KOPT-K1 (cell line): ENCODE results near the gene FEZ2.

Source experiments
- H3K27ac ChIP-seq: fragments of 200-600 bp; sonication (generic); 2 replicates; pipeline ENCODE4 v1.5.1; 2016; ENCODE audit warnings: antibody characterized with exemption, mild to moderate bottlenecking, low read depth, low read length; ENCODE audit not compliant: poor library complexity, severe bottlenecking
- H3K36me3 ChIP-seq: fragments of 200-600 bp; sonication (generic); 2 replicates; pipeline ENCODE4 v1.5.1; 2017; ENCODE audit warnings: antibody characterized with exemption, mild to moderate bottlenecking, low read length, moderate library complexity; ENCODE audit not compliant: insufficient read depth
- H3K9me3 ChIP-seq: fragments of 200-600 bp; sonication (generic); 2 replicates; pipeline ENCODE4 v1.5.1; 2017; ENCODE audit warnings: antibody characterized with exemption, low read length, mild to moderate bottlenecking; ENCODE audit not compliant: insufficient read depth, poor library complexity, severe bottlenecking

FEZ2 gene

DNA sequence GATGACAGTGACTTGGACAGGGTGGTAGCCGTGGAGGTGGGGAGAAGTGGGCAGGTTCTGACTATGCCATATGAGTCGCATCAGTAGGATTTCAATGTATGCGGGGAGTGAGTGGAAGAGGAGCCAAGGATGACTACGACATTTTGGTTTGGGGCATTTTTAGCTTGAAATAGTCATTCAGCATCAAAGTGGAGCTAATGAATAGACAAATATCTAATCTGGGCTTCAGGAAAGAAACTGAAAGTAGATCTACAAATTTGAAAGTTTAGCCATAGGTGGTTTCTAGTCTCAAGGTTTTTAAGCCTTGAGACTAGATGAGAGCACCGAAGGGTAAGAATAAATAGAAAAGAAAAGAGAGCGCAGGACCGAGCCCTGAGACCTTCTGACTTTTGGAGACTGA lies 58.3 kb downstream of the FEZ2 start:
- Histone ChIP-seq H3K27ac (no peak overlapping the region), H3K9me3 (no peaks in the 10 kb centered on the region), H3K36me3 (no peaks in the 10 kb centered on the region)

DNA sequence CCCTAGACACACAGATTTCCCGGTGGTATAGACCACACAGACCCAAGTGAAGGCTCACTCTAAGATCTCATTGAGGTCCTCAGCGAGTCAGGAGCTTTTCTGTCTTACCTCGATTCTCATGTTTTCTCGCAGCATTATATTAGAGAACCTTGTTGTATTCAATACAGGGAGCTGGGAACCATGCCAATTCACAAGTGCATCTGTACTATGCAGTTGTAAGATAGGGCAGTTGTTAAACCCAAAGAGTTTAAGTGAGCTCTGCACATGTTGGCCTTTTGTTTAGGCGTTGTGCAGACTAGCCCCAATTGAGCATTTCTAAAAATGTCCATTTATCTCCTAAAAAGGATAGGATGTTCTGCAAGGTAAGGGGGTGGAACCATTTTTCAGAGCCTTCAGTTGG lies 59.6 kb downstream of the FEZ2 start:
- Histone ChIP-seq H3K27ac (no peak overlapping the region), H3K36me3 (no peaks in the 10 kb centered on the region), H3K9me3 (no peaks in the 10 kb centered on the region)

DNA sequence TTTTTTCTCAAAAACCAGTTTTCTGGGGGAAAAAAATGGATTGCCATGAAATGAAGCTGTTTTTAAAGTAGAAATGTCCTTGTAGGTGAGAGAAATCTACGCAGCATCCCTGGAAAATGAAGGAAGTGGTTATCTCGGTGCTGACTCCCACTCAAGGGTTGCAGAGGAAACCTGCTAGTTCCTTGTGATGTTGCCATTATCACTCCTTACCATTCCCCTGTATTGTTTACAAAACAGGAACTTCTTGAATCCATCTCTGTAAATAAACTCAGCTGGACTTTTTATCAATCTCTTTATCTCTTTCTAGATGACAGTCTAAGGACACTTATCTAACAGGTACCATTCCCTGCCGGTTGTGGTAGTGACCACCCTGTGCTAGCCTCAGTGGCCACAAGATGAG lies 61.2 kb downstream of the FEZ2 start:
- Histone ChIP-seq H3K36me3 (no peaks in the 10 kb centered on the region), H3K9me3 (no peaks in the 10 kb centered on the region), H3K27ac (no peak overlapping the region)

DNA sequence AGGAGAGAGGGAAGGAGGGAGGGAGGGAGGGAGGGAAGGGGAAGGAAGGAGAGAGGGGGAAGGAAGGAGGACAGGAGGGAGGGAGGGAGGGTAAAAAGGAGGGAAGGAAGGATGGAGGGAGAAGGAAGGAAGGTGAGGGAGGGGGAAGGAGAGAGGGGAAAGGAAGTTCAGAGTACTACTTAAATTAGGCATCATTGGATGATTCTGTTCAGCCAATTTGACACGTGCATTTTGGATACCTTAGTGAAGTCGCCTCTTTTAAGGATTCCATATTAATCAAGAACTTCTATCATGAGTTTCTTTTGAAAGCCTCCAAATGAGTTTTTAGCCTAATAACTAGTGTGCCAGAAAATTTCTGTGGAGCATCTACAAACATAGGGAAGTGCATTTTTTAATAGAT lies 62.9 kb downstream of the FEZ2 start:
- H3K36me3 ChIP-seq = no peaks in the 10 kb centered on the region
- no peak overlapping the region for H3K27ac ChIP-seq
- no peaks in the 10 kb centered on the region for H3K9me3 ChIP-seq

DNA sequence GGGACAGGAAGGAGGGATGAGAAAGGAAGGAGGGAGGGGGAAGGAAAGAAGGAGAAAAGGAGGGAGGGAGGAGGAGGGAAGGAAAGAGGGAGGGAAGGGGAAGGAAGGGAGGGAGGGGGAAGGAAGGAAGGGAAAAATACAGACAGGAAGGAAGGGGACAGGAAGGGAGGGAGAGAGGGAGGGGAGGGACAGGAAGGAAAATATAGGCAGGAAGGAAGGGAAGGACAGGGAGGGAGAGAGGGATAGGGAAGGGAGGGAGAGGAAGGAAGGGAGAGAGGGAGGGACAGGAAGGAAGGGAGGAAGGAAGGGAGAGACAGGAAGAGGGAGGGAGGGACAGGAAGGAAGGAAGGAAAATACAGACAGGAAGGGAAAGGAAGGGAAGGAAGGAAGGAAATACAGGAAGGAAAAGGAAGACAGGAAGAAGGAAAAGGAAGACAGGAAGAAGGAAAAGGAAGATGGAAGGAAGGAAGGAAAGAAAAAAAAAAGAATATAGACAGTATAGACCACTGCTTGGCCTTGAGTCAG lies 63.6 kb downstream of the FEZ2 start:
- Histone ChIP-seq H3K36me3 (no peaks in the 10 kb centered on the region), H3K9me3 (no peaks in the 10 kb centered on the region), H3K27ac (no peak overlapping the region)

DNA sequence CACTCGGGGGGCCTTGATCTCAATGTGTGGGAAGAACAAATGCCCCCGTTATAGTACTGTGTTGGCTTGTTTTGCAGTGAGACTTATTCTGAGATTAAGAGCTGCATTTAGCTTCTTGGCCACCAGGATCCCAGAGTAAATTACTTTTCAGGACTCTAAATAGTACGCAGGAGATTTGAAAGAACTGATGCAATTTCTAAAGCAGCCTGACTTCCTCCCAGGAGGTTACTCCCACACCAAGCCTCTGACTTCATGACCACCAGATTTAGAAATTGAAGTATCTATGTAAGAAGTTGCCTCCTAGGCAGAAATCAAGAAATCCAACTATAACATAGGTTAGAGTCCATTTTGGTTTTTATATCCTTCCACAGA lies 67.0 kb downstream of the FEZ2 start:
- Histone ChIP-seq H3K27ac (no peak overlapping the region), H3K36me3 (no peaks in the 10 kb centered on the region), H3K9me3 (no peaks in the 10 kb centered on the region)

DNA sequence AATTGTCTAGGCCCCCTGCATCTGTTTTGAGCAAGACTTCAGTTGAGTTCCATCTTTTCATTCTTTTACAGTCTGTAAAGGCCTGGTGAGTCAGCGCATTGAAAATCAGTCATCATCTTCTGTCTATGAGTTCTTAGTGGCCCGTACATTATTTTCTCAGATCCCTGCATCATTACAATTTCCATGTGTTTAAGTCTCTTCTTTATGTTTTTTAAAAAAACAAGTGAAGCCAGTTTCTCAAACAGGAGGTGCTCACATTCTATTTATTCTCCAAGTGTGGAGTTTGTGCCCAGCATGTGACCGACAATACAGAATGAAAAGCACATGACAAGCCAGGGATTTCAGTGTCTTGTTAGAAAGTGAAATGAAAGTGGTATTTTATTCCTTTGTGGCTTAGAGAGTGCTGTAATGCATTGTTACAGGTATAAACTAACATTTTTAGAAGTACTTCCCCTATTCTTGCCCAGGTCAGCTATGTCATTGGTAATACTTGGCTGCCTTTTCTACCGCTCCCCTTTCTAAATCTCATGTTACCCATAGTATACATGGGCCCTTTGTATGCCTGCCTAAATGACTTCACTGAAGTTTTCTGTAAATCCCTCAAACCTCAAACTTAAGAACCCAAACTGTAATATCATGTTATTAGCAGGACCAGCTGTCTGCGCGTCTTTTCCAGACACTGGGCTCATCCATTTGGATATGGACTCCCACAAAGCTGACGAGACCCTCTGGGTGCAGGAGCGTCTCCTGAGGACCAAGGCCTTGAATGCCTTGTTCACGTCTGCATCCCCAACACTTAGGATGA lies 67.6 kb downstream of the FEZ2 start:
- no peak overlapping the region for H3K27ac ChIP-seq
- H3K36me3 ChIP-seq = no peaks in the 10 kb centered on the region
- no peaks in the 10 kb centered on the region for H3K9me3 ChIP-seq

DNA sequence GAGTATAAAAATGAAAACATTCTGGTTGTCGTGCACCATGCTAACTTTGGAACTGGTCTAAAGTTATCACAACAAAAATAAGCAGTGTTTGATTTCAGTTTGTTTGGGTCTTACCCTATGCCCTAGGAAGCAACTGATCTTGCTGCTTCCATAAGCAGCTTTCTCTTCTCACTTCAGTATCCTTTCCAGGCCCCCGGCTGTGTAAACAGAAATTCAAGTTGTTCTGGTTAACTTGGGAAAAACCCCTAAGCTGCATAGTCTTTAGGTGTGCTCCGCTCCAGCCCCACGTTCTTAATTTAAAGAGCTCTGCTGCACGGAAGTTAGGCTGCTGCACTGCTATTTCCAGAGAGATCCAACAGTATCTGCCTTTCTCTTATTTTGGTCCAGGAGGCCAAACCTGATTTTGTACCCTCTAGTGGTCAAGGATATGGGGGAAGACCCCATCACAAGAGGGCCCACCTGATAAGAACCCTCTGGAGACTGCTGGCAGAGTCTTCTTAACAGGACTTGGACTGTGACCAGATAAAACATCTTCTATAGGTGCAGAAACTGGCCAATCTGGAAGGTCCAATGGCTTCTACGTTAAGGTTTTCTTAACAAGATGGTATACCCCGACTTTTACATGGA lies 69.1 kb downstream of the FEZ2 start:
- Histone ChIP-seq H3K36me3 (no peaks in the 10 kb centered on the region), H3K9me3 (no peaks in the 10 kb centered on the region), H3K27ac (no peak overlapping the region)

DNA sequence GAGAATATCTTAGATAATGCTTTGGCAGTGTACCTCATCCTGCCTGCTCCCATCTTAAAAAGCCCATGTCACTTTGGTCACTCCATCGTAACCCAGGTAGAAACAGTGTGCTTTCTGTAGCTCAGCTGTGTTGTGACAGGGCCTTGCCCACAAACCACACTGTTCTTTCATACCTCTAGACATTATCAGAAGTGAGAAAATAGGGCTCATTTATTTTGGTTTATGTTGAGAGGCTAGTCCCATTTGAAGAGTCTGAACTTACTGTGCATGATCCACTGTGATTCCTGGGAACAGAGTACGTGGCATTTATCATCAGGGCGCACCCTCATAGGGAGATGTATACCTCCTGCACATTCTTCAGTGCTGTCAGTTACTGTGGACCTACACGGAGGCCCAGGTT lies 69.7 kb downstream of the FEZ2 start:
- H3K36me3 ChIP-seq = no peaks in the 10 kb centered on the region
- no peak overlapping the region for H3K27ac ChIP-seq
- no peaks in the 10 kb centered on the region for H3K9me3 ChIP-seq

DNA sequence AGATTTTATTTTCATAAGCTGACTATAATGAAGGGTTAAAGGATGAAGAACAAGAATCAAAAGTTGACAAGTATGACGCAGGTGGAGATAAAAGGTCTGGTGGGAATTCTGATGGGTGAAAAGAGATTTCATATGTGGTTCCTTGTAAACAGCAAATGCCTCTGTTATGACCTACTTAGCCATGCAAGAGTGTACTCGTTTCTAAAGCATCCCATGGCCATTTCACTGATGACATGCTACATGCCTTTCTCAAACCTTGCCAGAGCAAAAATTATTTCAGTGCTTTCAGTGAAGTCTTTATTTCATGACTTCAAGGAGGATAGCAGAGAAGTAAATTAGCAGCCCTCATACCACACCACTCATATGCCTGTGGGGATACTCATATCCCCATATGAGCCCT lies 71.7 kb downstream of the FEZ2 start:
- Histone ChIP-seq H3K9me3 (no peaks in the 10 kb centered on the region), H3K36me3 (no peaks in the 10 kb centered on the region), H3K27ac (no peak overlapping the region)

DNA sequence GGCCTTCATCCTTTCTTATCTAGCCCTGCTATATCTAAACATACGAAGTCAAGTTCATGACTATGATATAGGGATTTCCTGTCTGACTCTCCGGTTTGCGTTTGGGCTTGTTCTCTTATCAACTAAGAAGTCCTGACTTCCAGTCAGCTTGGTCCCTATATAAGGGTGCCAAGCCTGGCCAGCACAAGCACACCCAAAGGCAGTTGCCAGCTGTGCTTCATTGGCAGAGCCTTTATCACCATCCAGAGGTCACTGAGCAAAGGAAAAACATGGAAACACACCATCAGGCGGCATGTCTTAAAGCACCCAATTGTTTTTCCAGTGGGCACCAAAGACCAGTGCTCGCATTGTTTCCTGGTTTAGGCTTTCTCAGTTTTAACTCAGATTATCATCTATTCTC lies 72.7 kb downstream of the FEZ2 start:
- no peaks in the 10 kb centered on the region for H3K36me3 ChIP-seq
- no peak overlapping the region for H3K27ac ChIP-seq
- H3K9me3 ChIP-seq = no peaks in the 10 kb centered on the region

DNA sequence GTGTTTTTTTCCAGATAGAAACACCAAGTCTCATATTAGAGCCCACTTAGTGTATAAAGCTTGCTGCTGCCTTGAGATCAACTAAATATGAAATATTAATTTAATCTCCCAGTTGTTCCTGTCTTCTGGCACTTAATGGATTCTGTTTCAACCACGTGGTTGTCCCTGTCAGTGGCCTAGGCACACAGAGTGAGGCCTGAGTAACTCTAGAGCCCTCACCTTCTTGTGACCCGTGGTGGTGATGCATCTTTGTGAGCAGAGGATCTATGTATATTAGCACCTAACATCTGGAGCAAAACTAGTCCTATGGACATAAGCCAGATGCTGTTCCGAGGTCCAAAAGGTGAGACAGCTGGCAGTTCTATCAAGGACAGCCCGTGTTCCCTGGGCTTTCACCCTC lies 74.8 kb downstream of the FEZ2 start:
- Histone ChIP-seq H3K27ac (no peak overlapping the region), H3K9me3 (no peaks in the 10 kb centered on the region), H3K36me3 (no peaks in the 10 kb centered on the region)

DNA sequence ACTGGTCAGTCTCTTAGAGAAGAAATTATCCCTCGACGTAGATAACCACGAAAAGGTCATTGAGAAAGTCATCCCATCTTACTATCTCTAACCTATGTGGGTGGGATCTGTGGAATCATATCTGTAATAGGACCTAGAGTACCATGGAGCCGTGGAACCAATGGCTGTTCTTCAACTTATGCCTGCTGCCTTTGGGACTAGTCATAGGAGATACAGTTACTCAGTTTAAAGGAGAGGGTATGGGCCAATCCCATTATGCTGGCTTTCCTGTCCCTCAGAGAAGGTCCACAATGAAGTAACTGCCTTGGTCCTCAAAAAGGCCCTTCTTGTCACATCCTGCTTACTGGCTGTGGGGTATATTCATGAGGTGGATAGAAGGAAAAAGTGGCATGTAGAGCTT lies 77.5 kb downstream of the FEZ2 start:
- Histone ChIP-seq H3K27ac (no peak overlapping the region), H3K9me3 (no peaks in the 10 kb centered on the region), H3K36me3 (no peaks in the 10 kb centered on the region)

DNA sequence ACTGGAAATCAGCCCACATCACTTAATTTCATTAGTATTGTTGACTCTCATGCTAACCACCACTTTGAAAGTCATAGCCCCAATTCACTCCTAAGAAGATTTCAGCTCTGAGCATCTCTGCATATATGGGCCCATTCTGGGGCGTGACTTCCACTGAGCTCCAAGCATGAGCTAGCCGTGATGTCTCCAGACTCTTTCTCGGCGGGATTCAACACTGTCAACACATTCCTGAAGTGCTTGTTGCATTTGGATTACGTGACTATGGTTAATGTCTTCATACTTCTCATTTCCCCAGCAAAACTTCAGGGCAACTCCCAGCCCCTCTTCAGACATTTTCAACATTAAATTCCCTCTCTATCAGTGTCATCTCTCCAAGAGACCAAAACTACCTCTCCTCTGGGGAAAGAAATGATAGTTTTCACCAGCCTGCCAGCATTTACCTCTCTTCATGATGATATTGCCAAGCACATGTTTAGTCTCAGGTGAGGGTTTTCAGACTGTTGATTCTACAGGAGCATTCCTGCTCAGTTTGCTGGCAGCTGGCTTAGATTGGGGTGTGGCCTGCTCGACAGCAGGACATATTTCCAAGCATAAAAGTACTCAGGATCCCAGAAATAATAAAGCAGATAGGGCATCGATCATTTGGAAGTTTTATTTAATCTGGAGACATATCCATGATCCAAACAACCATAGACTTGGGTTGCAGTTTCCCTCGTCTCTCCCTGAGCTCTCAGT lies 81.7 kb downstream of the FEZ2 start:
- no peaks in the 10 kb centered on the region for H3K36me3 ChIP-seq
- no peaks in the 10 kb centered on the region for H3K9me3 ChIP-seq
- H3K27ac ChIP-seq = no peak overlapping the region

DNA sequence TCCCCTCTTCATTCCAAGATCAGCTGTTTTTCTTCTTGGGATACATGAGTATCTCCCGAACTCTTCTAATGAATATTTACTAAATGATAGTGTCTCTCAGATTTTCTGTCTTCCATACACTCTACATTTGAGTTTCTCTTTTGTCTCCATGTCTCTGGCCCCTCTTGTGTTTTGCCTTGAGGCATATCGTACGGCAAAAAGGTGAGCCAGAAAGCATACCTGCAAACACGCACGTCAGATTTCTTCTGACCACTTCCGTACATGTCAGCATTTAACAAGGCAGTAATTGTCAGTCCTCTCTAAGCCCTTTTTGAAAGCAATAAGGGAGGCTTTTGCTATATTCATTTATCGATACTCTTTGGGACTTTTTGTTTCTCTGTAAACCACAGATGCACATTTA lies 82.4 kb downstream of the FEZ2 start:
- no peak overlapping the region for H3K27ac ChIP-seq
- H3K36me3 ChIP-seq = no peaks in the 10 kb centered on the region
- no peaks in the 10 kb centered on the region for H3K9me3 ChIP-seq
